MM.1S (cell line): ENCODE results near the gene PTCHD1.

Experiments used
- EZH2 ChIP-seq: fragments of 300-600 bp; sonication (generic); optimal IDR thresholded peaks from 2 replicates; pipeline ENCODE3; 2017; ENCODE audit warnings: low read depth, mild to moderate bottlenecking, antibody characterized with exemption, low read length, mixed read lengths
- EZH2phosphoT487 ChIP-seq: fragments of 300-600 bp; sonication (generic); IDR thresholded peaks from 2 replicates; pipeline ENCODE4 v1.6.1; 2018; ENCODE audit warnings: antibody characterized with exemption, low read length
- TF ChIP-seq, protein P1 (sequence below): fragments of 300-600 bp; sonication (generic); IDR thresholded peaks from 2 replicates; pipeline ENCODE4 v1.5.1; 2016; ENCODE audit warnings: antibody characterized with exemption, low read length, mixed read lengths

DNA sequence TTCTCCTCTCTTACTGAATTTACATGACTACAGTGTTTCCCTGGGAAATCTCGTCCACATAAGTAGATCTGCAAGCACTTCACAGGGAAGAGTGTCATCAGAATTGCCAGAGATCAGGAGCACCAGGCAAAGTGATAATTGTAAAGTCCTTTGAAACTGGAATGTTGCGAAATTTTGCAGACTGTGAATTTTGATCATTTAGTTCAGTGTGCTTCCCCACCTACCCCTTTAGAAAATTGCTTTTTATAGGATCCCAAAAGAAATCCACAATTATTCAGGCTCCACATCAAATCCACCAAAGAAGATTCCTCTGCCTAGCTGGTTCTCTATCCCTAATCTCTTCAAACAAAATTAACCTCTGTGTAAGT lies 10.2 kb downstream of the PTCHD1 start:
- TF ChIP-seq, protein P1, sequence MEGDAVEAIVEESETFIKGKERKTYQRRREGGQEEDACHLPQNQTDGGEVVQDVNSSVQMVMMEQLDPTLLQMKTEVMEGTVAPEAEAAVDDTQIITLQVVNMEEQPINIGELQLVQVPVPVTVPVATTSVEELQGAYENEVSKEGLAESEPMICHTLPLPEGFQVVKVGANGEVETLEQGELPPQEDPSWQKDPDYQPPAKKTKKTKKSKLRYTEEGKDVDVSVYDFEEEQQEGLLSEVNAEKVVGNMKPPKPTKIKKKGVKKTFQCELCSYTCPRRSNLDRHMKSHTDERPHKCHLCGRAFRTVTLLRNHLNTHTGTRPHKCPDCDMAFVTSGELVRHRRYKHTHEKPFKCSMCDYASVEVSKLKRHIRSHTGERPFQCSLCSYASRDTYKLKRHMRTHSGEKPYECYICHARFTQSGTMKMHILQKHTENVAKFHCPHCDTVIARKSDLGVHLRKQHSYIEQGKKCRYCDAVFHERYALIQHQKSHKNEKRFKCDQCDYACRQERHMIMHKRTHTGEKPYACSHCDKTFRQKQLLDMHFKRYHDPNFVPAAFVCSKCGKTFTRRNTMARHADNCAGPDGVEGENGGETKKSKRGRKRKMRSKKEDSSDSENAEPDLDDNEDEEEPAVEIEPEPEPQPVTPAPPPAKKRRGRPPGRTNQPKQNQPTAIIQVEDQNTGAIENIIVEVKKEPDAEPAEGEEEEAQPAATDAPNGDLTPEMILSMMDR: no peak
- TF ChIP-seq EZH2: no peak
- TF ChIP-seq EZH2phosphoT487: no peak
